M059J (cell line): Measurements from ENCODE around the gene SDSL. TPM values are rescaled to one million over a fixed set of nuclear protein-coding genes. Genes with fewer than 3 reads are reported as not detected.

Experiments
- DNase-seq: peaks from one replicate; pipeline ENCODE4 v3.0.0-alpha.2; 2012; ENCODE audit warnings: low read depth
- total RNA-seq: library from RNA; depleted of rRNA; stranded (reverse); fragments of >200 nt; shearing (Covaris generic); gene quantifications from 2 replicates; pipeline ENCODE4 v1.2.3, GENCODE V29; 2014

The SDSL gene
- total RNA-seq, 1 experiment from 2014 or later: 6.7 TPM

DNA sequence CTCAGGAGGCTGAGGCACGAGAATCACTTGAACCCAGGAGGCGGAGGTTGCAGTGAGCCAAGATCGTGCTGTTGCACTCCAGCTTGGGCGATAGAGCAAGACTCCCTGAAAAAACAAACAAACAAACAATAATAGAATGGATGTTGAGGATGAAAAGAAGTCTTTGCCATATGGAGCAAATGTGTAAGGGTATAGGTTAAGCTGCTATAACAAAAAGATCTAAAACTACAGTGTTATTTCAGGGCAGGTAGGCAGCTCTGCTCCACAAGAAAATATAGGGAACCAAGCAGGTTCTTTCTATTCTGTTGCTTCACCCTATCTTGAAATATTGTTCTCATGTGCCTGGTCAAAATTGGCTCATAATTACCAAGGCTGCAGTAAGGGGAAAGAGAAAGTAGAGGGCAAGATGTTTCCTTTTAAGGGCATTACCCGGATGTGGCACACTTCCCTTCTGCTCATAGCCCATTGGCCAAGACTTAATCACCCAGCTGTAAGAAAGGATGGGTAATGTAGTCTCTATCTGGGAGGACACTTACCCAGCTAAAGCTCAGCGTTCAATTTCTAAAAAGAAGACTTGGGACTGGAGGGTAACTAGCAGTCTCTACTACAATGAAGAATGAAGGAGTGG is 23.5 kb downstream of the SDSL start:
- peak; percentile 40 for DNase-seq

DNA sequence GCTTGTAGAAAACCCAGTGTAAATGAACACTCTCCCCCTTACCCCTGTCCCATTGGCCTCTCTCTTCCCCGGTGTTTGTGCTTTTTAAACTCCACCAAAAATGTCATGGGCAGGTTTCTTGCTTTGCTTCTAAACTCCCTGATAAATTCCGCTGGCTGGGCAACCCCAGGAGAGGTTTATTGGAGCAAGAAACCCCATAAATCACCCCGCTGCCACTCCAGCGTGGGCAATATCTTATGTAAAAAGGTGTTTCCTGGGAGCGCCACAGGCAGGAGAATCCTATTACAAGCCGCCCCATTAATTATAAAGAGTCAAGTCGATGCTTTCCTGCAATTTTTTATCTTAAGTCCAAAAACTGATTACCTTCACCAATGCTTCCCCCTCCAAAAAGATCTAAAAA is 26.7 kb downstream of the SDSL start:
- no peak for DNase-seq

DNA sequence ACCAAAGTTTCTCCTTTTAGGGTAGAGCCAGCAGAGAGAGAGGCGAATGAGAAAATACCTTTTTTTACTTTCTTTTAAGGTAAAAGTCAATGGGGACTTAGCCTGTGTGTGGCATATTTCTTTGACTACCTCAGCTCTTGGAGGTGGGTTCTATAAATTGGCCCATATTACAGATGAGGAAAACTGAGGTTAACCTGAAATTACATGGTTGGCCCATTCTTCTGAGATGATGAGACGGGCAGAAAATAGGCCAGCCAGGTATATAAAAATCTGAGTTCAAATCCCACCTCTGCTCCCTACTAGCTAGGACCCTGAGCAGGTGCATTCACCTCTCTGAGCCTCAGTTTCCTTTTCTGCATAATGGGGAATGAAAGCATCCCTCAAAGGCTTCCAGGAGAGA is 27.1 kb downstream of the SDSL start:
- no peak for DNase-seq

- DNase-seq: no peak
Measured at GRCh38 chr12:113449839-113450238, 27.7 kb downstream of the SDSL start.

- DNase-seq: no peak
Measured at GRCh38 chr12:113452458-113452857, 30.3 kb downstream of the SDSL start.

GRCh38 chr12:113453330-113453729 is 31.1 kb downstream of the SDSL start:
- no peak for DNase-seq

DNA sequence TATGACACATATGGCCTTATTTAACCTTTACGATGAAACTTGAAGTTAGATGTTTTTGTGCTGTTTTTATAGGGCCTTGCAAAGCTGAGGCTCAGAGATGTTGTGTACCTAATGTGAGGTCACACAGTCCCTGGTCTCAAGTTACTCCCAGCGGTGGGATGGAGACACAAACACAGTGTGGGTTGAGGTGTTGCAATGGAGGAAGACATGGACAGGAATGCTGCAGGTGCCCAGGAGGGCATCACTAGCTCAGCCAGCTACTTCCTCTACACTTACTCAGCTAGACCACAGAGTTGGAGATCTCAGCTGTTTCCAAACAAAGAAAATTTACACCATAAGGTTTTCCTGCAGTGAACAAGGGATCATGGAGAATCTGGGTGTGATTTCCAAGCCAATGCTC is 34.0 kb downstream of the SDSL start:
- no peak for DNase-seq

GRCh38 chr12:113456761-113457160 is 34.6 kb downstream of the SDSL start:
- DNase-seq: no peak

DNA sequence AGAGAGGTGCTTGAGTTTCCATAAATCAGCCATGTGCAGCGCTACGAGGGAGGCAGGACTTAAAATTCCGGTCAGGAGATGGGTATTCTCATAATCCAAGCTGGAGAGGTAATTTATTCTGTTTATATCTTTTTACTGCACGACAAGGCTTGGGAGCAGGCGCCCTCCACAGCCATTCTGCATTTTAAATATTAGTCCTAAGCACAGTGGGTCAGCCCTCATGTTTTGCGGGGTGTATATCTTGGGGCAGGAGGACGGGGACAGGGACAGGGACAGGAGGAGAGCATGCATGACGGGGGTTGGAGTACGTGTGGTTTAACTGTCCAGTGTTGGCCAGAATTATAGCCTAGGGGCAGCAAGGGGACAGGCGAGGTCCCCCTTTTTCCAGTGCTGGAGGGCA is 35.0 kb downstream of the SDSL start:
- no peak for DNase-seq

GRCh38 chr12:113457710-113458109 is 35.5 kb downstream of the SDSL start:
- DNase-seq: no peak

DNA sequence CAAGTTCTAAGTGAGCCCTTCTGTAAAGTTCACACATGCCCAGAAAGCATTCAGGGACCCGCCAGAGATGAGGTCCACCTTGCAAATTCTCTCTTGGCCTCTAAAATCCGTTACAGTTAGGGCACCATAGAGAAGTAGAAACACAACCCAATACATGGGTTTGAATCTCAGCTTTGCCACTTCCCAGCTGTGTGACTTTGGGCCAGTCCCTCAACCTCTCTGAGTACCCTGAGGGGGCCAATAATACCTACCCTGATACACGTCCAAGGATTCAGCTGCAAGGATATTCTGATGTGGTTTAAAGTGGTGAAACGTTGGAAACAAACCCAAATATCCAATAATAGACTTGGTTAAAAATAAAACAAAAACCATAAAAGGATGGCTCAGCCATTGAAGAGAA is 37.8 kb downstream of the SDSL start:
- DNase-seq: no peak

DNA sequence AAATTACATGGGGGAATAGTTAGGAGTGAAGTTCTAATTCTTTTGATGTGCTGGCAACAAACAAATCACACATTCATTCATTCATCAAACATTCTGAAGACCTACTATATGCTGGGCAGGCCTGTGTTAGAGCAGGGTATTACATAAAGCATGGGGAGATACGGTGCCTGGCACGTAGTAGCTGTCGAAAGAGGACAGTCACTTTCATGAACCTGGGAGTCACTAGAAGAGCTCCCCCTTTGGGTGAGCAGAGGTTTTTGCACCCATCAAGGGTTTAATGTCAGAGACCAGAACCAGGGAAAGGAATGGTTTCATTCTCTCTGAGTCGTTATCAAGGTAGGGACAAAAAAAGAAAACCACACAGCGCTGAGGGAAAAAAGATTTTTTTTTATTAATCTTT is 39.5 kb downstream of the SDSL start:
- peak; percentile 18 for DNase-seq

- peak; percentile 69 for DNase-seq
Measured at GRCh38 chr12:113462117-113462774, 40.1 kb downstream of the SDSL start.

DNA sequence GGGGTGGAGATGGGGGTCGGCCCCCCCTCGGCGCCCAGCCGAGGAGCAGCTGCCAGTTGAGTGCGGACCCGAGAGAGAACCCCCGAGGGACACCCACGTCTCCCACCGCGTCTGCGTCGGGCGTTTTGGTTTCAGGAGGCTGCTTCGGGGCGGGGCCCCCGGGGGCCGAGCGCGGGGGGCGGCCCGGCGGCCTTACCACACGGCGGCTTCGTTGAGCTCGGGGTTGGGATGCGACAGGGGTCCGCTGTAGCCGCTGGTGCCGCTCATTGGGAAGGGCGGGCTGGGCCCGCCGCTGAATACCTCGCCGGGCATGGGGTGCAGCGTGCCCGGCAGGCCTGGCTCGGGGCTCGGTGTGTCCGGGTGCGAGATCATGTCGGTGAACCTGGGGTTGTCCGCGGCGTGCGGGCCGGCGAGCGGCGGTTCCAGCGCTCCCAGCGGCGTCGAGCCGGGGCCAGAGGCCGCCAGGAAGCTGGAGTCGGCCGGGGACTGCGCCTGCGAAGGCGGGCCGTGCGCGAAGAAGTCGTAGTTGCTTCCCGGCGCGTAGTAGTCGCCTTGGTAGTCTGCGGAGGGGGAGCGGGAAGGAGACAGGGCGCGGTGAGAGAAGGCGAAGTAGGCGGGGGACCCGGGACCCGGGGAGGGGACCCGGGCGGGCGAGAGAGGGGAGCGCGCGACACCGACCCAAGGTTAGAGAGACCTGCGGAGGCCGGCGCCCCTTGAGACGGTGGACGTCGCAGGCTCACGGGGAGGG is 41.0 kb downstream of the SDSL start:
- no peak for DNase-seq

DNA sequence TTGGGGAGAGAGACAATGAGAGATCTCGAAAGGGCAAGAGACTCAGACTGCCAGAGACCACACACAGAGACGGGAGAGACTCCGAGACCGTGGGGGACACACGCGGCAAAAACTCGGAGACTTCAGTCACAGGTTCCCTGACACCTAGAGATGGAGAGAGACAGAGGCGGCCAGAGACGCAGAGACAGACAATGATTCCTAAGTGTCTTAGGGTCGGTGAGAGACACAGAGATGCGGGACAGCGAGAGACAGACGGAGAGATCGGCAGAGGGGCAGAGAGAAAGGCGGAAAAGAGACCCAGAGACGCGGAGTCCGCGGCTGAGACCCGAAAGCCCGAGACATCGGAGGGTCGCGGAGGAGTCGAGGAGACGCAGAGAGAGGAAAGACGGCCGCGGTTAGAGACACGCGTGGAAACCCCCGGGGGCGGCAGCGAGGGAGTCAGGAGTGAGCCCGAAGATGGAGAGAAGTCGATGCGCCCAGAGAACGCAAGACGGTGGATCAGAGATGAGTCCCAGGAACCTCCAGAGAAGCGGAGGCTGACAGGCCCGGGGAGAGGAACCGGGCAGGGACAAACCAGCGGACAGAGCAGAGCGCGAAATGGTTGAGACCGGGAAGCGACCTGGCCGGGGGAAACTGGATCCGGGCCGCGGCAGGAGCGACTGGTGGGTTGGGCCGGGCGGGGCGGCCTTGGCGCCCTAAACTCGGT is 41.7 kb downstream of the SDSL start:
- DNase-seq: no peak

- no peak for DNase-seq
Measured at GRCh38 chr12:113464452-113464775, 42.2 kb downstream of the SDSL start.

- DNase-seq: no peak
Measured at GRCh38 chr12:113464852-113465719, 42.9 kb downstream of the SDSL start.

DNA sequence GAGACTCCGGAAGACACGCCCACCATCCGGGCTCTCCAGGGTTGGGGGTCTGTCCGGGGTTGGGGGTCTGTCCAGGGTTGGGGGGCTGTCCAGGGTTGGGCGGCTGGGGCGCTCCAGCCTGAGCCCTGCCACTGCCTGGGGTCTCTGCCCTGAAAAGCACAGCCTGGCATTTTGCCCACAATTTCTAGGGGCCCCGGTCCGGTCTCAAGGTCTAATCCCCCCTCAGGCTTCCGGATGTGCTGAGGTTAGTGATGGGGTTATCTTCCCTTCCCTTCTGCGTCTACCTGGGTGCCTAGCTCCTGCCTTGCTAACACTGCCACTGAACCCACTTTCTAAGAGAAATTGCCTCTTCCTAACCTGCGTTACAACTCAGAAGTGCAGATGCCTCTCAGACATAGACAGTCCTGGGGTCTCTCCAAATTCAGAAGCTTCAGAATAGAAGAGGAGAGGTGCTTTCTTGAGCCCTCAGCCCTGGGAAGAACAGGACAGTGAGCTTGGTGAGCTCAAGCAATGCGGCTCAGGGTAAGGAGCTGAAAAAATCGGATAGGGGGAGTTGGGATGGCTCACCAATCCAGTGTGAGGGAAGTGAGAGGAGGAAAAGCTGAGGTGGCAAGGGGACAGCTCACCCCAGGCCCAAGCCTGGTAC is 43.8 kb downstream of the SDSL start:
- DNase-seq: no peak

DNA sequence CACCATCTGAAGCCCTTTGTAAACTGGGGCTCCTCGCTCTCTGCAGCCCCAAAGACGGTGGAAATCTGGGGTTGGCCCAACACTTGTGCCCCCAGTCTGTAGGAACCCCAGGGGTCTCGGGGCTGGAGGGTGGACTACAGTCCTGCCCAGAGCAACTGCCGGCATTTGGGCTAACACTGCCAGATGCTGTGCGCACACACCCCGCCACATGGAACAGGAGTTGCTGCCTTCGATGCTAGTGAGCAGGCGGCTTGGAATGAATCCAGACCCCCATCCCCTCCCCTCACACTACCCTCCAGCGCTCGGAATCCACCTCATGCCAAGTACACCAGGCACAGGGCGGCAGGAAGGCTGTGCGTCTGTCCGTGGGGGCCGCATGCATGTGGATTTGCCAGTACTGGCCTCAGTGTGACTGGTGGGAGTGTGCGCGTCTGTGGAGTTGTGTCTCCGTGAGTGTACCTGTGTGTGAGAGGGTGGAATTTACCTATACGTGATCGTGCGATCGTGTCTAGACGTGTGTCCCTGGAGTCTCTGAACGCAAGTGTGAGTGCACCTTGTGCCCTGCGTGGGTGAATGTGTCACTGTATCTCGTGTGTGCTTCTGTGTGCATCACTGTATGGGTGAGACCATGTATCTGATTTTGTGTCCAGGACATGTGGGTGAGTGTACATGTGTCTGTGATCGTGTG is 44.4 kb downstream of the SDSL start:
- no peak for DNase-seq

DNA sequence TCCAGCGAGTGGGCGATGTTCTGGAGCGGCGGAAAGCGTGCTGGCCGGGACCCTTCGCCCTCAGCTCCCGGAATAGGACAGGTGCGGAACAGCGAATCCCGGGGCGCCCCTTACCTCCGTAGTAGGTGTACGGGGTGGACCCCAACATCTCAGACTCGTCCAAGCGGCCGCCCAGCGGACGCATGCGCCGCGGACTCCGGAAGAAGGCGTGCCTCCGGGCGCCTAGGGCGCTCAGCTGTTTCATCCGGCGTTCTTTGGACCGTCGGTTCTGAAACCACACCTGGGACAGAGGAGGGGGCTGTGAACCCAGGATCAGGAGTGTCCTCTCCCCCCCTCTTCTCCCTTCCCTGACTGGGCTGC is 44.9 kb downstream of the SDSL start:
- no peak for DNase-seq
